ENCODE measurements around the gene FUS. TPM values are rescaled to one million over a fixed set of nuclear protein-coding genes. Genes with fewer than 3 reads are reported as not detected.

Gene FUS
- total and polyA plus RNA-seq, 9 of the 15 experiments (the other 6 are each of a cell fraction or from before 2014, with no cell fraction given), result 43.9 to 575 (median 87.2) TPM

DNA sequence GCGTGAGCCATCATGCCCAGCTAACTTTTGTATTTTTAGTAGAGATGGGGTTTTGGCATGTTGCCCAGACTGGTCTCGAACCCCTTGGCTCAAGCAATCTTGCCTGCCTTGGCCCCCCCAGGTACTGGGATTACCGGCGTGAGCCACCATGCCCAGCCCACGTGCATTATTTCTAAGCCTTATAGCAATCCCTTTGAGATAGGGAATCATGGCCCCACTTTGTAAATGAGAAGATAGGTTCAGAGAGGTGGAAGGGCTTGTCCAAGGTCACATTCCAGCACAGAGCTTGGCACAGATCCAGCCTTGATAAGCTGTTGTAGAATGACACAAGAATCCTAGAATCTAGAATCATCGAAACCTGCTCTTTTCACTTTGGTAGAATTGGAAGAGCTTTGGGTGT lies 26.8 kb downstream of the FUS start:
- peak; percentile 29; the same call in 1 of the 2 replicates for TF ChIP-seq TEAD4 (IDR thresholded peaks at IDR 0.05; ENCODE audit: low read length)
- TF ChIP-seq TEAD4 (CRISPR knock-in tag; IDR thresholded peaks at IDR 0.05; ENCODE audit: borderline replicate concordance), result no peak
- TF ChIP-seq ESRRA (IDR thresholded peaks at IDR 0.05; ENCODE audit: borderline replicate concordance, low read depth), result peak; percentile 93
- TF ChIP-seq XRCC5 (IDR thresholded peaks at IDR 0.05; ENCODE audit: low read depth, low read length), result no peak
- TF ChIP-seq NFIC (IDR thresholded peaks at IDR 0.05), result peak; percentile 87
- TF ChIP-seq TEAD2 (tag; IDR thresholded peaks at IDR 0.05), result peak; percentile 74; the same call in 1 of the 2 replicates
- TF ChIP-seq CTBP1 (IDR thresholded peaks at IDR 0.05; ENCODE audit: borderline replicate concordance), result peak; percentile 12; the same call in 1 of the 2 replicates
- TF ChIP-seq MTA3 (IDR thresholded peaks at IDR 0.05; ENCODE audit: borderline replicate concordance), result 0 out of 2 replicates have a peak, but pooled peaks have one; percentile 30
- no peak for TF ChIP-seq PCBP1 (IDR thresholded peaks at IDR 0.05; ENCODE audit: low read depth, low read length, poor library complexity, severe bottlenecking)
- Histone ChIP-seq H3K9me1 (ENCODE audit: control insufficient read depth, insufficient read depth, low read length) (no peaks in the 10 kb centered on the region), H2AFZ (ENCODE audit: low read depth, low read length) (no peak overlapping the region), H3K4me3 (no peak overlapping the region), H3K79me2 (ENCODE audit: control insufficient read depth, insufficient read depth, low read length) (no peaks in the 10 kb centered on the region), H3K36me3 (ENCODE audit: control insufficient read depth, insufficient read depth, low read length) (no peaks in the 10 kb centered on the region), H3K4me1 (replicated peaks in 1 of 2; ENCODE audit: control insufficient read depth in 2 of 2, insufficient read depth in 2 of 2, low read length in 2 of 2) (peaks cover 7 to 16% of the 10 kb centered on the region in 2 experiments; a peak in 4 of 5 replicates), H4K20me1 (replicated peaks; ENCODE audit: control insufficient read depth, insufficient read depth, low read length) (no peaks in the 10 kb centered on the region), H3K9me3 (replicated peaks; ENCODE audit: control insufficient read depth, insufficient read depth, low read depth, low read length) (no peaks in the 10 kb centered on the region), H3K27me3 (ENCODE audit: control insufficient read depth in 2 of 2, insufficient read depth in 2 of 2, low read length in 2 of 2) (peaks cover 0 to 11% of the 10 kb centered on the region in 2 experiments; a peak in 2 of 5 replicates), H3K4me2 (ENCODE audit: insufficient read depth, low read length) (no peak overlapping the region), H3K27ac (ENCODE audit: extremely low read depth, low read depth, low read length) (no peak overlapping the region), H3K9ac (ENCODE audit: insufficient read depth in 1 of 2, low read depth in 2 of 2, low read length in 2 of 2) (no peak overlapping the region)
- in situ Hi-C loops (cut with MboI) (no loop called here), intact Hi-C loops (cut with micrococcal nuclease) (loop anchor here (10.0 kb wide), 1 partner anchor 658 kb away; no protein-coding TSS in a partner anchor)
- ATAC-seq (no peak), DNase-seq (ENCODE audit: extremely low read depth in 1 of 4, low spot score in 3 of 4) (no peak), FAIRE-seq (peak; percentile 56)
- CTCF ChIA-PET (ENCODE audit: low intra/inter-chr PET ratio), result no interaction called here
- no TSS peak for BruUV-seq (replicated peaks)
- 4% methylated on average over 6 of the region's 6 CpGs for WGBS (ENCODE audit: insufficient coverage, low coverage, missing lambda C conversion rate)
- POLR2A ChIA-PET, result interaction anchor here (0.5 to 3.1 kb wide), 6 partner anchors 8 to 301 kb away, joined by 3 to 14 read pairs (median 6); partner anchors contain the start of gene RUSF1
